Measurements from ENCODE around the gene MBLAC2. TPM values are rescaled to one million over a fixed set of nuclear protein-coding genes. Genes with fewer than 3 reads are reported as not detected.

The MBLAC2 gene
- total RNA-seq, 2 donors from 2014 or later = 3.5 to 5.0 TPM

DNA sequence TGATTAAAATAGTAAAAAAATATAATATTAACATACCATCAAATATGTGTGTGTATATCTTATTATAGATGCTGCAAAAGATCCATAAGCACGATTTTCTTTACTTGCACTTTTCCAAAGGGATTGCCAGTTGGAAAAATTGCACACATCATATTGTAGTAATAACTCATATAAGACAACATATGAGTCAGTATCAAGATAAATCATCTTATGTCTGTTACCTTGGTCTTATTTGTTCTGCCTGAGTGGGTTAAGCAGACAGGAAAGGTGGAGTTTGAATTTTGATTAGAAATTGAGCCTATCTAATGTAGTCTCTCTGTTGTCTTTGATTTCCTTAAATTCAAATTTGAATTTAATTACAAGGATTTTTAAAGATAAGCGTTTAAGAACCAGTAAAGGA lies 30.2 kb upstream of the MBLAC2 start:
- no peaks in the 10 kb centered on the region for H3K36me3 ChIP-seq (ENCODE audit: control insufficient read depth, insufficient read depth, low read length)
- Mint-ChIP-seq H3K4me3 (no peak overlapping the region), H3K27ac (no peak overlapping the region), H3K9me3 (no peaks in the 10 kb centered on the region), H3K4me1 (no peaks in the 10 kb centered on the region), H3K36me3 (ENCODE audit: low read depth) (peaks cover 2% of the 10 kb centered on the region), H3K27me3 (ENCODE audit: insufficient read depth) (no peaks in the 10 kb centered on the region)
- no peak overlapping the region for H3K9ac ChIP-seq (ENCODE audit: extremely low read depth, low read length, poor library complexity, severe bottlenecking)
- TF ChIP-seq, protein P1, sequence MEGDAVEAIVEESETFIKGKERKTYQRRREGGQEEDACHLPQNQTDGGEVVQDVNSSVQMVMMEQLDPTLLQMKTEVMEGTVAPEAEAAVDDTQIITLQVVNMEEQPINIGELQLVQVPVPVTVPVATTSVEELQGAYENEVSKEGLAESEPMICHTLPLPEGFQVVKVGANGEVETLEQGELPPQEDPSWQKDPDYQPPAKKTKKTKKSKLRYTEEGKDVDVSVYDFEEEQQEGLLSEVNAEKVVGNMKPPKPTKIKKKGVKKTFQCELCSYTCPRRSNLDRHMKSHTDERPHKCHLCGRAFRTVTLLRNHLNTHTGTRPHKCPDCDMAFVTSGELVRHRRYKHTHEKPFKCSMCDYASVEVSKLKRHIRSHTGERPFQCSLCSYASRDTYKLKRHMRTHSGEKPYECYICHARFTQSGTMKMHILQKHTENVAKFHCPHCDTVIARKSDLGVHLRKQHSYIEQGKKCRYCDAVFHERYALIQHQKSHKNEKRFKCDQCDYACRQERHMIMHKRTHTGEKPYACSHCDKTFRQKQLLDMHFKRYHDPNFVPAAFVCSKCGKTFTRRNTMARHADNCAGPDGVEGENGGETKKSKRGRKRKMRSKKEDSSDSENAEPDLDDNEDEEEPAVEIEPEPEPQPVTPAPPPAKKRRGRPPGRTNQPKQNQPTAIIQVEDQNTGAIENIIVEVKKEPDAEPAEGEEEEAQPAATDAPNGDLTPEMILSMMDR (conservative IDR thresholded peaks at IDR 0.05) = no peak
- no peaks in the 10 kb centered on the region for H3K4me1 ChIP-seq (ENCODE audit: control insufficient read depth, insufficient read depth, low read length)
- H3K27ac ChIP-seq (ENCODE audit: low read depth, low read length) = no peak overlapping the region
- no peak for DNase-seq
- H3K27me3 ChIP-seq (ENCODE audit: control insufficient read depth, insufficient read depth, low read length, poor library complexity, severe bottlenecking) = no peaks in the 10 kb centered on the region
- no peaks in the 10 kb centered on the region for H3K9me3 ChIP-seq (ENCODE audit: control insufficient read depth, low read length)
- no peak overlapping the region for H3K4me3 ChIP-seq (ENCODE audit: low read length)
- WGBS, 2 experiments (ENCODE audit: insufficient coverage in 1 of 2, insufficient read length in 1 of 2) = 100% methylated on average over 1 of the region's 2 CpGs

DNA sequence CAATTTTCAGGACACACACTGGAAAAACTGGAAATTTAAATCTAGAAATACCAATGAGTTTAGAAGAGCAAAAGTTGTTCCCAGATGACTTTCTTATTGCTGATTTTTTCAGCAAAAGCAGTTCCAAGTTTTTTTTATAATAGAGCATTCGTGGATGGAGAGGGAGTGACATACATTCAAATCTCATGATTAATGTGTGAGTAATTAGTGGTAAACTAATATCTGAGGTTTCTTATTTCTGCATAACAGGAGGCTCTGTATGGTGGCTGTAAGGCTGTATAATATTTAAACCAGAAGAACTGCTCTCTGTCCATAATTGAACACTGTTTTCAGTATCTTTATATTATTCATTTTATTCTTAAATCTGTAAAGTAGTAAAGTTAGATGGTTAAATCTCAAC lies 29.0 kb upstream of the MBLAC2 start:
- Mint-ChIP-seq H3K27ac (no peak overlapping the region), H3K4me1 (no peaks in the 10 kb centered on the region), H3K9me3 (no peaks in the 10 kb centered on the region), H3K36me3 (ENCODE audit: low read depth) (no peaks in the 10 kb centered on the region), H3K4me3 (no peak overlapping the region), H3K27me3 (ENCODE audit: insufficient read depth) (no peaks in the 10 kb centered on the region)
- Histone ChIP-seq H3K36me3 (ENCODE audit: control insufficient read depth, insufficient read depth, low read length) (no peaks in the 10 kb centered on the region), H3K9ac (ENCODE audit: extremely low read depth, low read length, poor library complexity, severe bottlenecking) (no peak overlapping the region), H3K27ac (ENCODE audit: low read depth, low read length) (no peak overlapping the region), H3K27me3 (ENCODE audit: control insufficient read depth, insufficient read depth, low read length, poor library complexity, severe bottlenecking) (no peaks in the 10 kb centered on the region), H3K4me3 (ENCODE audit: low read length) (no peak overlapping the region), H3K4me1 (ENCODE audit: control insufficient read depth, insufficient read depth, low read length) (no peaks in the 10 kb centered on the region), H3K9me3 (ENCODE audit: control insufficient read depth, low read length) (no peaks in the 10 kb centered on the region)
- WGBS, 2 experiments (ENCODE audit: insufficient coverage in 1 of 2, insufficient read length in 1 of 2) = 92 to 100% methylated on average over 1 of the region's 1 CpG
- TF ChIP-seq, protein P1 (conservative IDR thresholded peaks at IDR 0.05) = no peak
- DNase-seq = no peak

DNA sequence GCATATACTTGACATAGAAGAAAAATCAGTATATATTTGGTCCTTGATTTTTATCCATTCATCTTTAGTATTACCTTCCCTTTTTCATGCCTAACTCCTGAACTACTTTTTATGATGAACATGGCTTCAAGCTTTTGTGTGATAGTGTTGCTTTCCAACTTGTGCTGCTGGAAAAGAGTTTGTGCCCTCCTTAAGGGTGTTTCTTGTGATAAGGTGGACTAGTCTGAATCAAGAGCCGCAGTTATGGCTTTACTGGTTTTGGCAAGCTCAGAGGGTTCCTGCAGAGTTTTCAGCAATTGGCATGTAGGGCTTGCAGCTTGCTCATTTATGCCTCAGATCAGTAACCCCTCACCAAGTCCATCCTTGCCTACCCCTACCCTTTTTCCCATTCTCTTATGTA lies 20.6 kb upstream of the MBLAC2 start:
- H3K27ac Mint-ChIP-seq = no peak overlapping the region
- Histone ChIP-seq H3K27me3 (ENCODE audit: control insufficient read depth, insufficient read depth, low read length, poor library complexity, severe bottlenecking) (no peaks in the 10 kb centered on the region), H3K27ac (ENCODE audit: low read depth, low read length) (no peak overlapping the region), H3K4me1 (ENCODE audit: control insufficient read depth, insufficient read depth, low read length) (no peaks in the 10 kb centered on the region), H3K9me3 (ENCODE audit: control insufficient read depth, low read length) (no peaks in the 10 kb centered on the region), H3K36me3 (ENCODE audit: control insufficient read depth, insufficient read depth, low read length) (no peaks in the 10 kb centered on the region), H3K4me3 (ENCODE audit: low read length) (no peak overlapping the region), H3K9ac (ENCODE audit: extremely low read depth, low read length, poor library complexity, severe bottlenecking) (no peak overlapping the region)
- DNase-seq = no peak
- peaks cover 12% of the 10 kb centered on the region for H3K36me3 Mint-ChIP-seq (ENCODE audit: low read depth)
- no peaks in the 10 kb centered on the region for H3K27me3 Mint-ChIP-seq (ENCODE audit: insufficient read depth)
- H3K4me3 Mint-ChIP-seq = no peak overlapping the region
- H3K9me3 Mint-ChIP-seq = peaks cover 4% of the 10 kb centered on the region
- H3K4me1 Mint-ChIP-seq = no peaks in the 10 kb centered on the region
- WGBS, 2 experiments (ENCODE audit: insufficient coverage in 1 of 2, insufficient read length in 1 of 2) = 95% methylated on average over 1 of the region's 1 CpG; no CpG with 5 or more reads in 1 of the 2 experiments
- TF ChIP-seq, protein P1 (conservative IDR thresholded peaks at IDR 0.05) = no peak

Data from endodermal cell (in vitro differentiated cells).